Activated CD4-positive, alpha-beta T cell treated with anti-CD3 and anti-CD28 coated beads, Interleukin-2, amount 10 ng/mL, durations not matched to agents 7 days and 5 days (primary cell): Measurements from ENCODE around the gene ARHGAP10. TPM values are rescaled to one million over a fixed set of nuclear protein-coding genes. Genes with fewer than 3 reads are reported as not detected.

Experiments
- CTCF ChIA-PET: fragments of 350-600 bp; sonication (Branson Sonifier 250); formaldehyde crosslinking; loops from one replicate; lab custom pipeline; 2021; ENCODE audit warnings: antibody characterized with exemption; lab: Charles Lee
- POLR2A ChIA-PET: fragments of 350-600 bp; sonication (Branson Sonifier 250); formaldehyde crosslinking; loops from one replicate; lab custom pipeline; 2021; ENCODE audit warnings: antibody characterized with exemption; lab: Charles Lee
- DNase-seq: peaks from one replicate; pipeline ENCODE4 v3.0.0-alpha.2; 2020
- H3K27ac Mint-ChIP-seq: one replicate; pipeline ENCODE4 v1.8.0; 2021; ENCODE audit warnings: mild to moderate bottlenecking, moderate library complexity, mixed read lengths
- H3K27me3 Mint-ChIP-seq: one replicate; pipeline ENCODE4 v1.8.0; 2021; ENCODE audit warnings: mixed read lengths
- H3K36me3 Mint-ChIP-seq: one replicate; pipeline ENCODE4 v1.8.0; 2021; ENCODE audit warnings: low read depth, mixed read lengths
- H3K4me1 Mint-ChIP-seq: one replicate; pipeline ENCODE4 v1.8.0; 2021; ENCODE audit warnings: mixed read lengths
- H3K4me3 Mint-ChIP-seq: one replicate; pipeline ENCODE4 v1.8.0; 2021; ENCODE audit warnings: mild to moderate bottlenecking, moderate library complexity, mixed read lengths
- H3K9me3 Mint-ChIP-seq: one replicate; pipeline ENCODE4 v1.8.0; 2021; ENCODE audit warnings: mixed read lengths
- total RNA-seq, 2 experiments: library from RNA; stranded (reverse); gene quantifications; one replicate each; pipeline ENCODE4 v1.2.3, GENCODE V29; 2021

Gene ARHGAP10
- total RNA-seq, 2 experiments from 2014 or later = 9.4 to 10.7 TPM

DNA sequence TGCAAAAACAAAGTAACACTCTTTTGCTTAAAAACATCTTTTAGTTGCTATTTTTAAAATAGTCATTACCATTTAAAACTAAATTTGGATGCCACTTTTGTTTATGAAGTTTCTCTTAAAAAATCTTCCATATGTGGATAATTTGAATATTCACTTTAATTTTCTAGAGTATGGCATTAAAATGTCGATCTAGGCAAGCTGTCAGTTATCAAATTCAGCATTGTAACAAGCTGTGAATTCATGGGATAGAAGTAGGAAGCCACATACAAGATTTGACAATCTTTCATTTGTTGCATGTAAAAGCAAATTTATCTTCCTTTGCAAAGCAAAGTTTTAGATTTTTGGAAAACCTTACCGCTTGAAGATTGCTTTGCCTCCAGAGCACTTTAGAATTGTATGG is 191.5 kb downstream of the ARHGAP10 start:
- Mint-ChIP-seq H3K27ac (no peak overlapping the region), H3K36me3 (no peaks in the 10 kb centered on the region), H3K4me3 (no peak overlapping the region), H3K4me1 (no peaks in the 10 kb centered on the region), H3K9me3 (no peaks in the 10 kb centered on the region), H3K27me3 (no peaks in the 10 kb centered on the region)
- no peak for DNase-seq
- CTCF ChIA-PET = no interaction called here
- POLR2A ChIA-PET = no interaction called here

GRCh38 chr4:147923854-147924253 is 192.0 kb downstream of the ARHGAP10 start:
- no peak for DNase-seq
- POLR2A ChIA-PET = no interaction called here
- Mint-ChIP-seq H3K27me3 (no peaks in the 10 kb centered on the region), H3K9me3 (no peaks in the 10 kb centered on the region), H3K4me3 (no peak overlapping the region), H3K36me3 (no peaks in the 10 kb centered on the region), H3K4me1 (no peaks in the 10 kb centered on the region), H3K27ac (no peak overlapping the region)
- CTCF ChIA-PET = no interaction called here

- Mint-ChIP-seq H3K4me3 (no peak overlapping the region), H3K27ac (no peak overlapping the region), H3K4me1 (no peaks in the 10 kb centered on the region), H3K9me3 (no peaks in the 10 kb centered on the region), H3K27me3 (no peaks in the 10 kb centered on the region), H3K36me3 (no peaks in the 10 kb centered on the region)
- CTCF ChIA-PET = interaction anchor here (1.1 kb wide), 1 partner anchor 15 kb away, joined by 3 read pairs; no protein-coding TSS in a partner anchor
- peak; percentile 10 for DNase-seq
- POLR2A ChIA-PET = no interaction called here
Observed at GRCh38 chr4:147924604-147925412, 192.9 kb downstream of the ARHGAP10 start.

GRCh38 chr4:147927377-147928137 is 195.7 kb downstream of the ARHGAP10 start:
- Mint-ChIP-seq H3K27me3 (no peaks in the 10 kb centered on the region), H3K4me1 (no peaks in the 10 kb centered on the region), H3K4me3 (no peak overlapping the region), H3K36me3 (no peaks in the 10 kb centered on the region), H3K9me3 (no peaks in the 10 kb centered on the region), H3K27ac (no peak overlapping the region)
- ChIA-PET CTCF (interaction anchor here (0.8 kb wide), 1 partner anchor 18 kb away, joined by 3 read pairs; no protein-coding TSS in a partner anchor), POLR2A (no interaction called here)
- no peak for DNase-seq

DNA sequence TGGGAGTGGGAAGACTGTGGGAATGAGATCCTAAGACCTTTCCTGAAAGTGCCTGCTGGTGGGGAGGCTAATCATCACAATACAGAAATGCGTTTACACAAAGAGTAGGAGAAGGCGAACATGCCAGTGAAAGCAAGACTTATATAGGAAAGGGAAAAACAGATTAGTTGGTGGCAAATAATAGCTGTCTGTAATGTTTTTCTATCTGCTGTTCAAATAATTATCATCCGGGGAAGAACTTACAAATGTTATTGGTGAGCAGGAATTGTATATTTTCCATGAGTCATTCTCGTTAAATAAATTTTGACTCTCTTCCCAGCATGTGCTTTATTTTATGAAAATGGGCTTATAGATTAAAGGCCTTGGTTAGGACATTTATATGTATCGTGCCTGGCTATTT is 196.5 kb downstream of the ARHGAP10 start:
- Mint-ChIP-seq H3K36me3 (no peaks in the 10 kb centered on the region), H3K27me3 (no peaks in the 10 kb centered on the region), H3K9me3 (no peaks in the 10 kb centered on the region), H3K4me1 (no peaks in the 10 kb centered on the region), H3K4me3 (no peak overlapping the region), H3K27ac (no peak overlapping the region)
- ChIA-PET CTCF (no interaction called here), POLR2A (no interaction called here)
- DNase-seq = no peak

DNA sequence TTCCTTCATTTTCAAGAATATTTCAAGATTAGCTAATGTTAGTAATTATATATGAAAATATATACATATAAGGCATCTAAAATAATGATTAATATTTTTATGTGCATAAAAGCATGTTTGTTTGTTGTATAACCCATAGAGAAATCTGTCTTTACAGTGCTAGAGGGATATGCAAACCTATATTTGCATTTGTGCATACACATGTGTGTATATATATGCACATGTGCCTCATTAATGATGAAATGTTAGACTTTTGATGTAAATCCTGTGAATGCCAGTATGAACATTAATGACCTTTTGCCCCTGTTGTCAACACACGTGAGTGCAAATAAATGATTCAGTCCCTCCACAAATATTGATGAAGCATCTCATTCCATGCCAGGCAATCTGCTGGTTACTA is 197.9 kb downstream of the ARHGAP10 start:
- Mint-ChIP-seq H3K4me3 (no peak overlapping the region), H3K36me3 (no peaks in the 10 kb centered on the region), H3K4me1 (no peaks in the 10 kb centered on the region), H3K9me3 (no peaks in the 10 kb centered on the region), H3K27me3 (no peaks in the 10 kb centered on the region), H3K27ac (no peak overlapping the region)
- POLR2A ChIA-PET = no interaction called here
- no peak for DNase-seq
- CTCF ChIA-PET = interaction anchor here (1.0 kb wide), 1 partner anchor 14 kb away, joined by 4 read pairs; no protein-coding TSS in a partner anchor

DNA sequence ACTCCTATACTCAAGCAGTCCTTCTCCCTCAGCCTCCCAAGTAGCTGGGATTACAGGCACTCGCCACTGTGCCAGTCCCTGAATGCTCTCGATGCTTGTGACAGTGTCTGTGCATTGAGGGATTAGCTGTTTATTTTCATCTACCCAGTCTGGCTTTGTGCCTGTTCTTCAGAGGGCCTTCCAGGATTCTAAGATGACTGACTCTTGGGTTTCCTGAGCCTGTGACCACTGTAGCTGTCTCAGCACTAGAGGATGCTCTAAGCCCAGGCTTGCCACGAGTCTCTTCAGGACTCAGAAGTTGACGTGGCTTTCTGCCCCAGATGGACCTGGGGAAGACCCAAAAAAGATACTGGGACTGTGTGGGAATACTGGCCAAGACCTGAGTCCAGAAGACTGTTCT is 201.4 kb downstream of the ARHGAP10 start:
- Mint-ChIP-seq H3K4me3 (no peak overlapping the region), H3K27ac (no peak overlapping the region), H3K9me3 (no peaks in the 10 kb centered on the region), H3K4me1 (no peaks in the 10 kb centered on the region), H3K27me3 (no peaks in the 10 kb centered on the region), H3K36me3 (no peaks in the 10 kb centered on the region)
- no peak for DNase-seq
- ChIA-PET CTCF (interaction anchor here (1.1 kb wide), 2 partner anchors 10 to 11 kb away, joined by 3 to 5 read pairs; no protein-coding TSS in a partner anchor), POLR2A (no interaction called here)

DNA sequence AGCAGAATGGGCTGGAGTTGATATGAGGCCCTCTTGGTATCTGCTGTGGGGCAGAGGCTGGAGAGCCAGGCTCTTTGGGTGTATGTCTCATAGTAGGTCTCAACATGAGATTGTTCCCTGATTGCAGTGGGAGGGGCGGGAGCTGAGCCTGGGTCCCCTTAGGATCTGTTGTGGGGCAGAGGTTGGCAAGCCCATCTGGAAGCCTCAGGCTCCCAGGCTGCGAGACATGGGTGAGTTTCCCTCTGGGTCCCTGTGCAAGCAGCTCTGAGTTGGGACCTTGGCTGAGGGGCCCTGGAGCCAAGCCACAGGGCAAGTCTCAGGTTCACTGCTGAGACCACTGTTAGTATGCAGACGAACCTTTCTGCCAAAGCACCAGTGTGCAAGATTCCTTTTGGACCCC is 201.9 kb downstream of the ARHGAP10 start:
- Mint-ChIP-seq H3K4me3 (no peak overlapping the region), H3K27ac (no peak overlapping the region), H3K27me3 (no peaks in the 10 kb centered on the region), H3K36me3 (no peaks in the 10 kb centered on the region), H3K4me1 (no peaks in the 10 kb centered on the region), H3K9me3 (no peaks in the 10 kb centered on the region)
- ChIA-PET CTCF (interaction anchor here (1.1 kb wide), 1 partner anchor 12 kb away, joined by 3 read pairs; no protein-coding TSS in a partner anchor), POLR2A (no interaction called here)
- no peak for DNase-seq

DNA sequence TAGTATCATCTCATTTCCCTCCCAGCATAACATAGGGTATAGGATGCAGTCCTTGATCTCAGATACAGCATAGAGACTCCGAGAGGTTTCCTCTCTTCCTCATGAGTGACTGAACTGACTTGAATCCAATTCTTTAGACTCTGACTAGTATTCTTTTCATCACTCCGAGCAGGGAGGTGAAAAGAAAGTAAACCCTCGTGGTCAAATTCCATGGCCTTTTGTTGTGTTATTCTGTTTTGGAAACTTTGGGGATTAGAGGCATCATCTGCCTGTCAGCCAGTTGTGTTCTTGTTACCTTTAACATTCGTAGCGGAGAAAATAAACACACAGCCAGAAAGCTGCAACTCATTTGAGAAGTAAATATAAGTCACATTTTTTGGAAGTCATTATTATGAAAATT is 206.6 kb downstream of the ARHGAP10 start:
- CTCF ChIA-PET = no interaction called here
- no peak overlapping the region for H3K4me3 Mint-ChIP-seq
- H3K9me3 Mint-ChIP-seq = no peaks in the 10 kb centered on the region
- no peaks in the 10 kb centered on the region for H3K27me3 Mint-ChIP-seq
- H3K36me3 Mint-ChIP-seq = peaks cover 2% of the 10 kb centered on the region
- H3K4me1 Mint-ChIP-seq = peaks cover 12% of the 10 kb centered on the region
- H3K27ac Mint-ChIP-seq = no peak overlapping the region
- POLR2A ChIA-PET = no interaction called here
- no peak for DNase-seq

DNA sequence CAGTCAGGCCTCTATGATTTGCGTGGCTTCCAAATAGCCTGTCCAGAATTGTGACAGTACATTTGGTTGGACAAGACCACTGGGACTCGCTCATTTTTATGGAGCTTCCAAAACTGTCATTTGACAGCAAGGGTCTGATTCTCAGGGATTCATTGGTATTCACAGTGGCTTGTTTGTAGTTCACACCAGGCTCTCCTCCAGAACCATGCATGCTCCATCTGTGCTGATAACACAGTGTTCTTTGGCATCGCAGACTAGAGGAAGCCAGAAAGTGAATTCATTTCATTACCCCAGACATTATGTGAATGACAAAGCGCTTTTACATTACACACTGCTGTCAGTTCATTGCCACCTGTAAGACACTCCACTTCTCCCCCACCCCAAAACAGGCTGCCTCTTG is 208.3 kb downstream of the ARHGAP10 start:
- H3K9me3 Mint-ChIP-seq = peaks cover 2% of the 10 kb centered on the region
- no peaks in the 10 kb centered on the region for H3K27me3 Mint-ChIP-seq
- CTCF ChIA-PET = no interaction called here
- no peak for DNase-seq
- H3K36me3 Mint-ChIP-seq = peaks cover 7% of the 10 kb centered on the region
- H3K4me3 Mint-ChIP-seq = no peak overlapping the region
- H3K27ac Mint-ChIP-seq = no peak overlapping the region
- POLR2A ChIA-PET = no interaction called here
- H3K4me1 Mint-ChIP-seq = peaks cover 29% of the 10 kb centered on the region

DNA sequence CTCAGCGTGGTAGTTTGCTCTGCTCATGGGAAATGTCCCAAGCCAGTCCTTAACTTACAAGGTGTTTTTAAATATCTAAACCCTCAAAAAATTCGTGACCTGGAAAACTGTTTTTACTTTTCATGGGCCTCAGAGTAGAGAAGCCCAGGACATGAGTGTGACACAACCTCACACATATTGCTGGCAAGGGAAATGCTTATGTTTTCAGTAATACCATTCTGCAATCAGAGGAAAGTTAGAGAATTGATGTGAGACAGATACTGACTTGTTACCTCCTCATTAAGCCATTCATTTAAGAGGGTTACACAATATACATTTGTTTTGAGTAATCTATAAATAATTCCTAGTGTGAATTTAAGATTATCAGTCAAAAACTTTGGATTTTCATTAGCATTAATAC is 209.5 kb downstream of the ARHGAP10 start:
- Mint-ChIP-seq H3K27ac (no peak overlapping the region), H3K4me3 (no peak overlapping the region), H3K27me3 (no peaks in the 10 kb centered on the region), H3K9me3 (peaks cover 2% of the 10 kb centered on the region), H3K4me1 (peaks cover 29% of the 10 kb centered on the region), H3K36me3 (peaks cover 8% of the 10 kb centered on the region)
- POLR2A ChIA-PET = no interaction called here
- CTCF ChIA-PET = no interaction called here
- no peak for DNase-seq

GRCh38 chr4:147942729-147943128 is 210.8 kb downstream of the ARHGAP10 start:
- Mint-ChIP-seq H3K4me3 (peak overlapping the region; percentile 2), H3K4me1 (peaks cover 29% of the 10 kb centered on the region), H3K9me3 (peaks cover 2% of the 10 kb centered on the region), H3K36me3 (peaks cover 10% of the 10 kb centered on the region), H3K27ac (peak overlapping the region; percentile 71), H3K27me3 (no peaks in the 10 kb centered on the region)
- DNase-seq = no peak
- CTCF ChIA-PET = interaction anchor here (1.3 kb wide), 1 partner anchor 10 kb away, joined by 5 read pairs; no protein-coding TSS in a partner anchor
- POLR2A ChIA-PET = no interaction called here

DNA sequence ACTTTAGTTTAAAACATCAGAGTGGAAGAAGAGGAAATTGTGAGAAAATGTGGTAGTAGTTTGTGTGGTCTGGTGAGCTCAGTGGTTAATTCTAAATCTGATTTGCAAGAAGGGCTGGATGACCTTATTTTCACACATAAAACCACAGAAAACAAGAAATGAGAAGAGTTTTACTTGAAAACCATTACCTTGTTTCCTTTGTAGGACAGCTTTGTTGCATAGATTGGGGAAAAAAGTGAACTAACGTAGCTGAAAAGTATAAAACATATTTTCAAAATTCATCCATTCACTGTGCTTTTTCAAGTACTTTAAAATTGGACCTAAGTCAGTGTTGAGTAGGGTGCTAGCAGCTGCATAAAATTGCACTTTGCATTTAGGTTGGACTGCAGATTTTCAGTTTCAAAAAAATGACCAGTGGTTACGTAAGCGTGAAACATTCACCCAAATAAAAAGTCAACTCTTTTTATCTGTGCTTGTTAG is 211.3 kb downstream of the ARHGAP10 start:
- H3K27me3 Mint-ChIP-seq = no peaks in the 10 kb centered on the region
- POLR2A ChIA-PET = no interaction called here
- no peak for DNase-seq
- CTCF ChIA-PET = interaction anchor here (0.6 to 1.3 kb wide), 2 partner anchors 10 to 39 kb away, joined by 3 to 5 read pairs; no protein-coding TSS in a partner anchor
- H3K9me3 Mint-ChIP-seq = peaks cover 2% of the 10 kb centered on the region
- H3K4me3 Mint-ChIP-seq = peak overlapping the region; percentile 2
- peaks cover 11% of the 10 kb centered on the region for H3K36me3 Mint-ChIP-seq
- peaks cover 29% of the 10 kb centered on the region for H3K4me1 Mint-ChIP-seq
- H3K27ac Mint-ChIP-seq = peak overlapping the region; percentile 71
